ENCODE measurements around the gene STRN4. TPM values are rescaled to one million over a fixed set of nuclear protein-coding genes. Genes with fewer than 3 reads are reported as not detected.
A peak's percentile ranks its signal among the peaks of the same experiment; 100 is the strongest.

The STRN4 gene
- total and polyA plus RNA-seq, 9 of the 15 experiments (the other 6 are each of a cell fraction or from before 2014, with no cell fraction given), result 0.62 to 83.7 (median 36.9) TPM

GRCh38 chr19:46729696-46730095 lies 16.6 kb downstream of the STRN4 start:
- Histone ChIP-seq H3K9ac (ENCODE audit: insufficient read depth in 1 of 2, low read depth in 2 of 2, low read length in 2 of 2) (peak overlapping the region in 1 of 2 experiments; percentile 66; a peak in 2 of 4 replicates), H3K4me3 (no peak overlapping the region), H4K20me1 (replicated peaks; ENCODE audit: control insufficient read depth, insufficient read depth, low read length) (peaks cover 37% of the 10 kb centered on the region), H3K4me2 (ENCODE audit: insufficient read depth, low read length) (no peak overlapping the region), H3K9me1 (ENCODE audit: control insufficient read depth, insufficient read depth, low read length) (peaks cover 8% of the 10 kb centered on the region), H3K27me3 (ENCODE audit: control insufficient read depth in 2 of 2, insufficient read depth in 2 of 2, low read length in 2 of 2) (no peaks in the 10 kb centered on the region), H3K36me3 (ENCODE audit: control insufficient read depth, insufficient read depth, low read length) (peaks cover 99% of the 10 kb centered on the region), H3K4me1 (replicated peaks in 1 of 2; ENCODE audit: control insufficient read depth in 2 of 2, insufficient read depth in 2 of 2, low read length in 2 of 2) (peaks cover 26 to 68% of the 10 kb centered on the region in 2 experiments), H3K27ac (ENCODE audit: extremely low read depth, low read depth, low read length) (peak overlapping the region; percentile 75; the same call in 1 of the 3 replicates), H3K79me2 (ENCODE audit: control insufficient read depth, insufficient read depth, low read length) (peaks cover 60% of the 10 kb centered on the region), H3K9me3 (replicated peaks; ENCODE audit: control insufficient read depth, insufficient read depth, low read depth, low read length) (no peaks in the 10 kb centered on the region), H2AFZ (ENCODE audit: low read depth, low read length) (no peak overlapping the region)
- POLR2A ChIA-PET, result interaction anchor here (0.5 to 2.6 kb wide), 8 partner anchors 7 to 122 kb away, joined by 3 to 10 read pairs (median 6); no protein-coding TSS in a partner anchor
- DNase-seq (ENCODE audit: extremely low read depth in 1 of 4, low spot score in 3 of 4) (no peak), FAIRE-seq (no peak), ATAC-seq (no peak)
- CTCF ChIA-PET (ENCODE audit: low intra/inter-chr PET ratio), result interaction anchor here (1.4 kb wide), 1 partner anchor 199 kb away, joined by 4 read pairs; no protein-coding TSS in a partner anchor
- intact Hi-C loops (cut with micrococcal nuclease) (no loop called here), in situ Hi-C loops (cut with MboI) (no loop called here)
- no TSS peak for BruUV-seq (replicated peaks)
- no peak for TF ChIP-seq FOXM1 (IDR thresholded peaks at IDR 0.05; ENCODE audit: low read depth)
- no peak for TF ChIP-seq FOXM1 (CRISPR knock-in tag; IDR thresholded peaks at IDR 0.05; ENCODE audit: low read depth)
- TF ChIP-seq ZNF778 (CRISPR knock-in tag; IDR thresholded peaks at IDR 0.05), result no peak
- TF ChIP-seq RERE (CRISPR knock-in tag; IDR thresholded peaks at IDR 0.05; ENCODE audit: borderline replicate concordance), result no peak
- no peak for TF ChIP-seq GABPB1 (CRISPR knock-in tag; IDR thresholded peaks at IDR 0.05)
- no peak for TF ChIP-seq ZNF165 (CRISPR knock-in tag; IDR thresholded peaks at IDR 0.05; ENCODE audit: borderline replicate concordance)
- WGBS (ENCODE audit: insufficient coverage, low coverage, missing lambda C conversion rate), result 93% methylated on average over 6 of the region's 7 CpGs
